Medulla oblongata (tissue), 1 donor: ENCODE data around the gene IL1RN.
"Not testable (repeated sequence)": the region's sequence is repeated elsewhere in the genome, so short reads cannot be mapped to it uniquely, and the experiment has no call there.

ENCODE experiments used
- DNase-seq: peaks from one replicate; pipeline ENCODE4 v3.0.0-alpha.2; 2015; ENCODE audit errors: extremely low spot score

The IL1RN gene, protein sequence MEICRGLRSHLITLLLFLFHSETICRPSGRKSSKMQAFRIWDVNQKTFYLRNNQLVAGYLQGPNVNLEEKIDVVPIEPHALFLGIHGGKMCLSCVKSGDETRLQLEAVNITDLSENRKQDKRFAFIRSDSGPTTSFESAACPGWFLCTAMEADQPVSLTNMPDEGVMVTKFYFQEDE

DNA sequence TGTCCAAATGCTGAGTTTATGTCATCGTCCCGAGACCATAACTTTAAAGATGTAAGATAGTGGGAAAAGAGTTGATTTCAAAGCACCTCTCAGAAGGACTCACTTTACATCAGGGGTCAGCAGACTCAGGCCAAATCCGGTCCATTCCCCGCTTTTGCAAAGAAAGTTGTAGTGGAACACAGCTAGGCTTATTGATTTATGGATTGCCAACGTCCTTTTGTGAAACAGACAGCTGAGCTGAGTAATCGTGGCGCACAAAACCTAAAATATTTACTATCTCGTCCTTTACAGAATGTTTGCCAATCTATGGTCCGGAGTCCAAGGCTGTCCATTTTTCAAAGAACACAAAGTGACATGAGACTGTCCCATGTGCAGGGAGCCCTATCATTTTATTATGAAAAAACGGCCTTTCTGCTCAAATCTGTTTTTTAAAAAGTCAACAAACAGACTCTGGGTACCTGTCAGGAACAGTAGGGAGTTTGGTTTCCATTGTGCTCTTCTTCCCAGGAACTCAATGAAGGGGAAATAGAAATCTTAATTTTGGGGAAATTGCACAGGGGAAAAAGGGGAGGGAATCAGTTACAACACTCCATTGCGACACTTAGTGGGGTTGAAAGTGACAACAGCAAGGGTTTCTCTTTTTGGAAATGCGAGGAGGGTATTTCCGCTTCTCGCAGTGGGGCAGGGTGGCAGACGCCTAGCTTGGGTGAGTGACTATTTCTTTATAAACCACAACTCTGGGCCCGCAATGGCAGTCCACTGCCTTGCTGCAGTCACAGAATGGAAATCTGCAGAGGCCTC is at the start of gene IL1RN:
IL1RN (plus strand) TSS at position 754 of the 801 bp plus-strand sequence; CDS start at position 781, 27 bp downstream.
- DNase-seq: peak; percentile 64

DNA sequence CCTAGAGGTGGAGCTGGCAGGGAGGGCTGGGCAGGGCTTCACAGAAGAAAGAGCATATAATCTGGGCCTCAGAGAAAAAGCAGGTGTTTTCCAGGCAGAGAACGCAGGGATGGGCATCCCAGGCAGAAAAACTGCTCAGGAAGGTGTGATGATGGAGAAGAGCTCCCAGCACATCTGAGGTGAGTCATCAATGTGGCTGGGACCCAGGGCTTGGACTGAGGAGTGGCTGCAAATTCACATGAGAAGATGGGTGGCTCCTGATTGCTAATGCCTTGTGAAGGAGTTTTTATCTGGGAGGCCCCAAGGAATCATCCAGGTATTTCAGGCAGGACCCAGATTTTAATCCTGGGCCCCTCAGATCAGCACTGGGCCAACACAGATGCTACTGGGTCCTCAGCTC is 49.5 kb upstream of the IL1RN start:
- no peak for DNase-seq

DNA sequence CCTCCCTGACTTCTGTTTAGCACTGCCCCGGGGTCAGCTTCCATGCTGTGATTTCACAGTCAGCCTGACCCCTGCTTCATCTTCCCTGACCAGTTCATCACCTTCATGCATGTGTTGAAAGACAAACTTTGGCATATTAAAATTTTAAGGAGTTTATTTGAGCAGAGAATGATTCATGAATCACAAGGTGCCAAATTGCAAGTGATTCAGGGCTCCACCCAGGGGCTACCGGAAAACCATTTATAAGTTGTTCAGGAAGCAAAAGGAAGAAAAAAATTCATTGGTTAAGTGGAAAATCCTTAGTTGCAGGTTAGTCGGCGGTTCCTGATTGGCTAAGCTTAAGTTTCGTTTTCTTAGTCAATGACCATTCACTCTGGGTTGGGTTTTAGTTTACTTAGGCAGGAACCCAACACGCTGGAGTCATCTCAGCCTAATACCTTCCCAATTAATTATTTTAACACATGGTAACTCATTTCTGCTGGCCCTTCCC is 49.0 kb upstream of the IL1RN start:
- no peak for DNase-seq

DNA sequence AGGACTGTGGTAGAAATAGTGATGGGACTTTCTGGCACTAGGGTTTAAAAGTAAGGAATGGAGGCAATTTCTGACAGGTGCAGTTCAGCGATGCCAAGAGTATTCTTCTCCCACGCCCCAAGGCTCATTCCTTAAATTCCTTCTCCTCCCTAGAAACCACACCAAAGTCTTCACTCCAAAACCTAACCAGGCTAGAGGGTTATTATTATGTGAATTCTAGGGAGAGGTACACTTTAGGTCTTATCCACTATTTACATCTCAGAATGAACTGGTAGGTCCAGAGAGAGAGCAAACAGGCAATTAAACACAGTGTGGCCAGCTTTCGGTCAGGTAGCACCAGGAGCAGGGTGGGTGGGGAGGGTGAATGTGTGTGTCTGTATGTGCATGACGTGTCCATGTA is 48.3 kb upstream of the IL1RN start:
- no peak for DNase-seq

DNA sequence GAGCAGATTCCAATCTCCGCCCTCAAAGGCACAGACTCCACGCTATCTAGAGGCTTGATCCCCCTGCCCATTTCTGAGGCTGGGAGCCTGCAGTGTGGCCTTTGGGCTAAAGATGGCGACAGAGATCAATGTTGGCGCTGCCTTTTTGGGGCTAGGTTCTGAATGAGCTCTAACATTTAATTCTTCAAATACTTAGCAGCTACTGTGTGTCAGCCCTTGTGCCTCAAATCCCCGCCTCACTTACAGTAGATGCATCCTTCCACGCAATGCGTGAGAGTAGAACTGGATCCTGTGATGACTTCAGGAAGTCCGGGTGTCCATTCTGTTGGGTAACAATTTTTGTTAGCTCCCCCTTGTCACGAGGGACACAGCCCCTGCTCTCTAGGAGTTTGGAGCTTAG is 47.3 kb upstream of the IL1RN start:
- DNase-seq: peak; percentile 11

DNA sequence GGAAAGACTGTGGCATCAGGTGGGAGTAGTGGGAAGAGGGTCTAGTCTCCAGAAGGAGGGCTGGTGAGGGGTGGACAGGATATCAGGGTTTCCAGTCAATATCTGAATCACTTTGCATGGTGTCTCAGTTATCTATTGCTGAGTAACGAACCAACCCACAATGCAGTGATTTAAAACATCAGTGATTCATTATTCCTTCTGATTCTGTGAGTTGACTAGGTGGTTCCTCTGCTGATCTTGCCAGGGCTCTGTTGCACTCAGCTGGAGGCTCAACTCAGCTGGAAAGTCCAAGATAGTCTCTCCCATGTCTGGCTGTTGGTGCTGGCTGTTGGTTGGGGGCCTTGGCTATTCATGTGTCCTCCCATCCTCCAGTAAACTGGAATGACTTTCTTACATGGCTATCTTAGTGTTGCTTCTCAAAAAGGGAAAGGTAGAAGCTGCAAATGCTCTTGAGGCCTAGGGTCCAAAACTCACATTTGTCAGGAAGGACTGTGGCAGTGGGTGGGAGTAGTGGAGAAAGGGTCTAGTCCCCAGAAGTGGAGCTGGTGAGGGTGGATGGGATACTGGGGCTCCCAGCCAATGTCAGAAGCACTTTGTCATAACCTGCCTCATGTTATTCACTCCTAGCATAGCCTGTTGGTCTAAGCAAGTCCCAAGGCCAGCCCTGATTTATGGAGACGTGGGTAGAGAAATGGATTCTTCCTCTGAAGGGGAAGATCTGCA is 45.7 kb upstream of the IL1RN start:
- DNase-seq: no peak

DNA sequence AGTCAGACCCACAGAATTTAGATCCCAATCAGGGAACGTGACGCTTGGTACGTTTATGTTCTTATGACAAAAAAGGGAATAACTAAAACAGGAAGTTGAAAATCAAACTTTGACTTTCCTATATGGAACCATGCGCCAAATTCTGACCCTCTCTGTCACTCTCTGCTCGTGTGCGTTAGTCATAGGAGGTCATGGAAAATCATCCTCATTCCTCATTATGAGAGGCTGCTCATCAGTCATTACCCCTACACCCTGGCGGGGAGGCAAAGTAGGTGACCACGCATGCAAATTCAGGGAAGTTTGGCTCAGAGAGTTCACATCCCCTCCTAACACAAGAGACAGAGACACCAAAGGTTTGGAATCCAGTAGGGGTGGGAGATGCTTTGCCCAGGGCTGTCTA is 44.1 kb upstream of the IL1RN start:
- DNase-seq: no peak

DNA sequence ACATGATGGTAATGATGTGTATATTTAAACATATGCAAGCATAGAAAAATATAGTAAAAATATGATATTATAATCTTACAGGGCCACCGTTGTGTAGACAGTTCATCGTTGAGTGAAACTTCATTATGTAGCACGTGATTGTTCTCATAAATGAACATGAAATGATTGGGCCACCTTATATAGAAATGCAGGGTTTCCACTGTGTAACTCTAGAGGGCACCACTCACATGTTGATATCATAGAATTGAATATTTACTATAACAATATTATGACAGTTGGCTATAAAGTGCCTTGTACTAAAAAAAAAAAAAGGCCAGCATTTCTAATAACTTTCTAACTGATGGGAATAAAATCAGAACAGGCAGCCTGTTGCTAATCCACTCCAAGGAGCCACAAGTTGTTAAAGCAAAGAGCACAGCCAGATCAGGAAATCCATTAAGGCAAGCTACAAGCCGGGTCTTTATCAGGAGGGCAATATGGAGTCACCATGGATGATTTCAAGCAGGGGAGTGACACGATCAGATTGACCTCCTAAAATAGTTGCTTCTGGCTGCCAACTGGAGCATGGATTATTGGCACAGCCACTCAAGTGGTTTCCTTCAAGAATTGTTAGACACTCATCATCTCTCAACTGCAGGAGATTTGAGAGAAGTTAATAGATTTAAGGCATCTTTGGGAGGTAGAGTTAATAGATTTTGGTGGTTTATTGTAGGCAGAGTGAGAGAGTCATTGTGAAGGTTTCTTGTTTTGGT is 43.0 kb upstream of the IL1RN start:
- DNase-seq: no peak

DNA sequence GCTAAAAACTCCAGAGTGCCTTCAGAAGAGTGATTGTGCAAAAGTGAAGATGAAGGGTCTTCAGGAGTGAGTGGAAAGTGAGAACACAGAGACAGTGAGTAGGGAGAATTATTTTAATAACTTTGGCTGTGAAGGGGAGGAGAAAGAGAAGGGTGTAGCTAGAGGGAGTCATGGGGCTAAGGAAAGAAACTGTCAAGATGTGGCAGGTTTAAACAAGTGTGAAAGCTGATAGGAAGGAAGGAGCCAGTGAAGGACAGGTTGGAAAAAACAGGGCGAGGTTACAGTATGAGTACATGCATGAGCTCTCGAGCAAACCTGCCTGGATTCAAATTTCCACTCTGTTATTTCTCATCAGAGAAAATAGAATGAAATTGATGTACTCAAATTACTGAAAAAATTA is 41.9 kb upstream of the IL1RN start:
- no peak for DNase-seq

DNA sequence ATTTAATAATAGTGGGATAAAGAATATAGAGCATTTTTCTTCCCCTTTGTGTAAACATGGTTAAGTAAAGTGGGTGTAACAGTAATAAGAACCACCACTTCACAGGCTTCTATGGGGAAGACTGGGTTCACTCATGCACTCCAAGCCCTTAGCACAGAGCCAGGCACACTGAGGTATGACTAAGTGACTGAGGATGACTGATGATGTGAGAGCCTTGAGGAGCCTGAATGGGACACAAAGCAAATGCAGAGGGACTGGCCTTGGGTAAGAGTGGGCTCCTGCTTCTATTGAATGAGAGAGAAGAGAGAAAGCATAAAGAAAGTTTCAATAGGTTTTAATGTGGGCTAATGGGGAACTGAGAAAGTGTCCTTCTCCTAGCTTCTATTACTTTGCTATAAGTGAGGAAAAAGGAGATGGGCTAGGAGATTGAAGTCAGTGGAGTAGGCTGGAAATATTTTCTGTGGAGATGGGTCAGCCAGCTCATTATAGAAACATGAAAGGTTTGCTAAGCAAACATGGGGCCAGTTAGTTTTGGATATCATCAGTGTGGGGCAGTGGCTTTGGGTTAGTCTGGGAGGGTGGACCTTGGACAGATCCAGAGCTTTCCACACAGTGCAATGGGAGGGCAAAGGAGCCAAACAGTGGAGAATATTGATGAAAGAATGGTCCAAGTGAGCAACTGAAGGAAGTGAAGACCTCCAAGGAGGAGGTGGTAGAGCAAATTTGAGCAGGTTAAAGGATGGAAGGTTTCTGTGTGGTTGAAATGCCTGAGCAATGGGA is 39.0 kb upstream of the IL1RN start:
- no peak for DNase-seq

DNA sequence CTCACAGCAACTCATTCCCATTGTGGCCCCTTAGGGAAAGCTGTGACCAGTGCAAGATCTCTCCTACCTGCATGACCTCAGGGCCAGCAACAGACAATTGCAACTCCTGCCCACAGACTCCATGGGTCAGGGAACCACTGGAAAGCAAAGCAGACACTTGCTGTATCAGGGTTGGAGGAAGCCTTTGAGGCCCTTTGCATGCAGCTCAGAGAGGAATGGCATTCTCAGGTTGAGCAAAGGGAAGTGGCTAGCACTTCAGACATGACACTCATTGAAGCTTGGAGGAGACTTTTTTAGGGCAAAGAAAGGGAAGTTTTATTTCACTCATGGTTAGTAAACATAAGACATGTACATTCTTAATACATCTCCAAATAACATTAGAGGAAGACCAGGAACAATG is 37.5 kb upstream of the IL1RN start:
- peak; percentile 46 for DNase-seq

DNA sequence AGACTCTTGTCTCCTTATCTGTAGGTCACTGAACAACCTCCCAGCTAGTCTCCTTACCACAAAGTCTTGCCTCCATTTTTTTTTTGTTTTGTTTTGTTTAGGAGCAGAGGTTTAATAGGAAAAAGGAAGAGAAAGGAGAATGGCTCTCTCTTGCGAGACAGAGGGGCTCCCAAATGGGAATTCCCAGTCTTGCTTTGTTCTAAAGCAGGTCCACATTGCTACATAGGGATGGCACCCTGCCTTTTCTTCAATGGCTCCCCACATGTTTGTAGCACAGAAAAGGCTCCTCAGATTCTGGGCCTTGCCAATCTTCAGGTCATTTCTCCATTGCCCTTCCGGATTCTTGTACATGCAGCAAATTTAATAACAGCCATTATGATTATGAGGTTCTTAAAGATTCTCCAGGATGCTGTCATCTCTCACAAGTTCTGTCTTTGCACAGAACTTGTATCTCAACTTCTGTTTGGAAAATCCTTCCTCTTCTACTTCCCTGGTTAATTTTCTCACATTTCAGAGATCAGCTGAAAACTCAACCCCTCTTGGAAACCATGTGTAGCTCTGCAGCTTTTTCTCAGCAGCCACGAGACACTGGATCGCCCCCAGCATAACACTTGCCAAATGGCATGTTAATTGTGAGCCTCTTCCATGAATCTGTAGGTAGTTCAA is 36.0 kb upstream of the IL1RN start:
- DNase-seq: no peak

DNA sequence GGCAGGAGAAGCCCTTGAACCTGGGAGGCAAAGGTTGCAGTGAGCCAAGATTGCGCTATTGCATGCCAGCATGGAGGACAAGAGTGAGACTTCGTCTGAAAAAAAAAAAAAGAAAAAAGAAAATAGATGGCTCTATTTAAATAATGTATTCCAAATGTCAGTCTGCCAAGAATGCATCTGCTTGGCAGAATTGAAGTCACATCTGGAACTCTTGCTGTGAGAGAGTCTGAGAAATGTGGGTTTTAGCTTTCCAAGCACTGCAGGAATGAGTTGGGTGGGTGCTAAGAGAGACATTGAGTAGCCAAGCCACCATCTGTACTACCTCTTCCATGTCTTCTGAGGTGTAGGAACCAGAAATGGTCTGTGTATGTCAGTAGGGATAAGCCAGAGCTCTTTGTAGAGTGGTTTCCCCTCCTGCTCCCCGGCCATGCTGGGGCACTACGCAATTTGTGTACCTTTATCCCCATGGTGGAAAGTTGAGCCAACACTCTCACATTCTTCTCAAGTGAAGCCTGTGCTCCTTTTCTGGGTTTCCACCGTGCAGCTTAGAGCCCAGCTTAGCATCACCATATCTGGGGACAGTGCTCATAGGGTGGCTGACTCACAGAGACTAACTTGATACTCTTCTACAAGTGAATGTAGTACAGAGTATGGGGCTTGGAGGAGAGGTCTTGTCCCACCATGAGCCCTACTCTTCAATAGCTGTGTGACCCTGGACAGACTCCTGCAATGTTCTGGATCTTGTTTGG is 34.4 kb upstream of the IL1RN start:
- no peak for DNase-seq

DNA sequence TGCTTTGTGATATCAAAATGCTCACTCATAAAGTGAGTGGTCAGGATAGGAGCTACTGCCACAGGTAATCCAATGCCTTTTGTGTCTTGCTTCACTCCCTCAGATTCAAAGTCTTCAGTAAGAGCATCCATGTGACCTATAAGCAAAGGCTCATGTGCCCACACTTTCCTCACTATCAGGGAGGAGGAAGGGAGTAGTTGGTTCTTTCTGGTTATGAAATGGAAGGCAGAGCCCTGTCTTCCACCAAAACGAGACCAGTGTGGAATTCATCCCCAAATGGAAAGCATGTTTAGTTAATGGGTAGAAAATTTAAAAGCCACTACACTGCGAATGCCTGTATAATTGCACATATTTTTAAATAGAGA is 33.8 kb upstream of the IL1RN start:
- DNase-seq: no peak

DNA sequence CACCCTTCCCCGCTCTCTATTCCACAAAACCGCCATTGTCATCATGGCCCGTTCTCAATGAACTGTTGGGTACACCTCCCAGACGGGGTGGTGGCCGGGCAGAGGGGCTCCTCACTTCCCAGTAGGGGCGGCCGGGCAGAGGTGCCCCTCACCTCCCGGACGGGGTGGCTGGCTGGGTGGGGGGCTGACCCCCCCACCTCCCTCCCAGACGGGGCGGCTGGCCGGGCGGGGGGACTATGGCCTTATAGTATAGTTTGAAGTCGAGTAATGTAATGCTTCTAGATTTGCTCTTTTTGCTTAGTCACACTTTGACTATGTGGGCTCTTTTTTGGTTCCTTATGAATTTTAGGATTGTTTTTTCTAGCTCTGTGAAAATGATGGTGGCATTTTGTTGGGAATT is 31.1 kb upstream of the IL1RN start:
- not testable (repeated sequence) for DNase-seq

DNA sequence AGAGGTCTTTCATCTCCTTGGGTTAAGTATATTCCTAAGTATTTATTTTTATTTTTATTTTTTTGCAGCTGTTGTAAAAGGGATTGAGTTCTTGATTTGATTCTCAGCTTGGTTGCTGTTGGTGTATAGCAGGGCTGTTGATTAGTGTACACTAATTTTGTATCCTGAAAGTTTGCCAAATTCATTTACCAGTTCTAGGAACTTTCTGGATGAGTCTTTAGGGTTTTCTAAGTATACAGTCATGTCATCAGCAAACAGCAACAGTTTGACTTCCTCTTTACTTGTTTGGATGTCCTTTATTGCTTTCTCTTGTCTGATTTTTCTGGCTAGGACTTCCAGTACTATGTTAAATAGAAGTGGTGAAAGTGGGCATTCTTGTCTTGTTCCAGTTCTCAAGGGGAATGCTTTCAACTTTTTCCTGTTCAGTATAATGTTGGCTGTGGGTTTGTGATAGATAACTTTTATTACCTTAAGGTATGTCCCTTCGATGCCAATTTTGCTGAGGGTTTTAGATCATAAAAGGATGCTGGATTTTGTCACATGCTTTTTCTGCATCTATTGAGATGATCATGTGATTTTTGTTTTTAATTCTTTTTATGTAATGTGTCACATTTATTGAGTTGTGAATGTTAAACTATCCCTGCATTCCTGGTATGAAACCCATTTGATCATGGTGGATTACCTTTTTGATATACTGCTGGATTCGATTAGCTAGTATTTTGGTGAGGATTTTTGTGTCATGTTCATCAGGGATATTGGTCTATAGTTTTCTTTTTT is 30.4 kb upstream of the IL1RN start:
- DNase-seq: not testable (repeated sequence)

DNA sequence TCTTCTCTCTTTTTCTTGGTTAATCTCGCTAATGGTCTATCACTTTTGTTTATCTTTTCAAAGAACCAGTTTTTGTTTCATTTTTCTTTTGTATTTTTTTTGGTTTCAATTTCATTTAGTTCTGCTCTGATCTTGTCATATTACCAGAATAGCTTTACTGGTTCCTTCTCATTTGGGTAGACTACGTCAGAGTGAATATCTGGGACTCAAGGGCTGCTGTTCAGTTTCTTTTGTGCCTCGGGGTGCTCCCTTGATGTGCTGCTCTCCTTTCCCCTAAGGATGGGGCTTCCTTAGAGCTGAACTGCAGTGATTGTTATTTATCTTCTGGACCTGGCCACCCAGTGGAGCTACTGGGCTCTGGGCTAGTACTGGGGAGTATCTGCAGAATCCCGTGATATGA is 29.4 kb upstream of the IL1RN start:
- DNase-seq: no peak

DNA sequence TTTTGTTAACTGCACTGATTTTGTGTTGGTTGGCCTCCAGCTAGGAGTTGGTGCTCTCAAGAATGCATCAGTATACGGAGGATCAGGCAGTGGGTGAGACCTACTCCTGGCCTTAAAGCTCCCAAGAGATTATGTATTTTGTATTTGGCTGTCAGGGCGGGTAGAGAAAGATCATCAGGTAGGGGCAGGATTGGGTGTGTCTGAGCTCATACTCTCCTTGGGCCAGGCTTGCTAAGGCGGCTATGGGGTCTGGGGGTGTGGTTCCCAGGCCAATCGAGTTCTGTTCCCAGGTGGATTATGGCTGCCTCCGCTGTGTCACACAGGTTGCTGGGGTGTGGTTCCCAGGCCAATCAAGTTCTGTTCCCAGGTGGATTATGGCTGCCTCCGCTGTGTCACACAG is 28.9 kb upstream of the IL1RN start:
- no peak for DNase-seq

DNA sequence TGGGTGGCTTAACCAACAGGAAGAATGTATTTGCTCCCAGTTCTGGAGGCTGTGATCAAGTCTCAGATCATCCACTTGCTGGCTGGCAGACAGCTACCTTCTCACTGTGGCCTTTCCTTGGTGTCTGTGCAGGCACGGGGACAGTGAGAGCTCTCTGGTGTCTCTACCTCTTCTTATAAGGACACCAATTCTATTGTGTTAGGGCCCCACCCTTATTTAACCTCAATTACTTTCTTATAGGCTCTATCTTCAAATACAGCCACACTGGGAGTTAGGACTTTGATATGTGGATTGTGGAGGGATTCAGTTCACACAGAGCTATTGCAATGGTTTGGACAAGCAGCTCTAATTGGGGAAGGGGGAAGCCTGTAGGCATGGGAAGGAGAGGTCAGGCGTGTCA is 25.3 kb upstream of the IL1RN start:
- no peak for DNase-seq
